Mesenchymal stem cell (in vitro differentiated cells and primary cell): Measurements from ENCODE around the gene JAK2.

Experiments used
- DNase-seq: peaks from one replicate; pipeline ENCODE4 v3.0.0-alpha.2; 2013
- H2AFZ ChIP-seq: one replicate; pipeline ENCODE4 v1.6.1; 2013; ENCODE audit warnings: low read depth, mild to moderate bottlenecking, control low read depth, inconsistent platforms, low read length, moderate library complexity
- H2AK5ac ChIP-seq: 2 replicates; pipeline ENCODE4 v1.6.1; 2013; ENCODE audit warnings: low read length, moderate library complexity, mild to moderate bottlenecking, inconsistent platforms; ENCODE audit not compliant: severe bottlenecking
- H2BK120ac ChIP-seq: one replicate; pipeline ENCODE4 v1.6.1; 2013; ENCODE audit warnings: low read depth, mild to moderate bottlenecking, inconsistent platforms, low read length, moderate library complexity
- H2BK12ac ChIP-seq, 2 experiments: one replicate each; pipeline ENCODE4 v1.6.1; 2013; ENCODE audit warnings: inconsistent platforms in 2 of 2, low read length in 2 of 2, mild to moderate bottlenecking in 2 of 2, moderate library complexity in 2 of 2, control low read depth in 1 of 2
- H2BK15ac ChIP-seq: one replicate; pipeline ENCODE4 v1.6.1; 2013; ENCODE audit warnings: mild to moderate bottlenecking, low read depth, inconsistent platforms; ENCODE audit not compliant: poor library complexity, severe bottlenecking
- H2BK5ac ChIP-seq: 2 replicates; pipeline ENCODE4 v1.6.1; 2013; ENCODE audit warnings: low read depth, mild to moderate bottlenecking, low read length, control low read depth, inconsistent platforms; ENCODE audit not compliant: poor library complexity, severe bottlenecking
- H3K14ac ChIP-seq, 2 experiments: one replicate each; pipeline ENCODE4 v1.6.1; 2013; ENCODE audit warnings: inconsistent platforms in 2 of 2, low read length in 2 of 2, control low read depth in 1 of 2, mild to moderate bottlenecking in 1 of 2, moderate library complexity in 1 of 2
- H3K18ac ChIP-seq, 2 experiments: one replicate each; pipeline ENCODE4 v1.6.1; 2013; ENCODE audit warnings: inconsistent platforms in 2 of 2, low read length in 2 of 2, control low read depth in 1 of 2, low read depth in 1 of 2, mild to moderate bottlenecking in 1 of 2
- H3K23ac ChIP-seq, 2 experiments: one replicate each; pipeline ENCODE4 v1.6.1; 2013; ENCODE audit warnings: inconsistent platforms in 2 of 2, low read length in 2 of 2, mild to moderate bottlenecking in 2 of 2, moderate library complexity in 2 of 2, control low read depth in 1 of 2
- H3K27ac ChIP-seq: 2 replicates; pipeline ENCODE4 v1.5.1; 2013; ENCODE audit warnings: mild to moderate bottlenecking, moderate library complexity, low read length, control low read depth, inconsistent platforms; ENCODE audit not compliant: poor library complexity, severe bottlenecking
- H3K27me3 ChIP-seq, 2 experiments: 2 replicates each; pipeline versions ENCODE4 v1.6.1 to v1.7.0; 2013; ENCODE audit warnings: low read length in 2 of 2, mild to moderate bottlenecking in 2 of 2, moderate library complexity in 2 of 2, control low read depth in 1 of 2, inconsistent platforms in 1 of 2; ENCODE audit not compliant: control insufficient read depth in 1 of 2, insufficient read depth in 1 of 2
- H3K36me3 ChIP-seq, 2 experiments: 2 replicates each; pipeline versions ENCODE4 v1.6.1 to v1.7.0; 2013; ENCODE audit warnings: low read length in 2 of 2, control low read depth in 1 of 2, inconsistent platforms in 1 of 2, low read depth in 1 of 2, mild to moderate bottlenecking in 1 of 2; ENCODE audit not compliant: insufficient read depth in 2 of 2, control insufficient read depth in 1 of 2
- H3K4ac ChIP-seq, 2 experiments: one replicate each; pipeline ENCODE4 v1.6.1; 2013; ENCODE audit warnings: inconsistent platforms in 2 of 2, low read length in 2 of 2, mild to moderate bottlenecking in 2 of 2, moderate library complexity in 2 of 2, control low read depth in 1 of 2, low read depth in 1 of 2
- H3K4me1 ChIP-seq: 2 replicates; pipeline ENCODE4 v1.6.1; 2013; ENCODE audit warnings: low read depth, low read length, control low read depth; ENCODE audit not compliant: control insufficient read depth, insufficient read depth
- H3K4me2 ChIP-seq: 2 replicates; pipeline ENCODE4 v1.6.1; 2013; ENCODE audit warnings: low read length, mild to moderate bottlenecking, inconsistent platforms; ENCODE audit not compliant: poor library complexity, severe bottlenecking
- H3K4me3 ChIP-seq, 2 experiments: 2 replicates each; pipeline versions ENCODE4 v1.5.1 to v1.7.0; 2013; ENCODE audit warnings: low read length in 2 of 2, mild to moderate bottlenecking in 2 of 2, control low read depth in 1 of 2, low read depth in 1 of 2; ENCODE audit not compliant: insufficient read depth in 1 of 2
- H3K79me1 ChIP-seq: replicated peaks from 2 replicates; pipeline ENCODE4 v1.6.1; 2013; ENCODE audit warnings: mild to moderate bottlenecking, control low read depth, low read length, inconsistent platforms; ENCODE audit not compliant: poor library complexity, severe bottlenecking
- H3K9ac ChIP-seq: 2 replicates; pipeline ENCODE4 v1.7.0; 2013; ENCODE audit warnings: mild to moderate bottlenecking, low read length, moderate library complexity
- H3K9me3 ChIP-seq: 2 replicates; pipeline ENCODE4 v1.7.0; 2013; ENCODE audit warnings: mild to moderate bottlenecking, low read length; ENCODE audit not compliant: control insufficient read depth
- H4K8ac ChIP-seq: one replicate; pipeline ENCODE4 v1.6.1; 2013; ENCODE audit warnings: inconsistent platforms, mild to moderate bottlenecking, low read length, moderate library complexity
- H4K91ac ChIP-seq: one replicate; pipeline ENCODE4 v1.6.1; 2013; ENCODE audit warnings: mild to moderate bottlenecking, low read length, inconsistent platforms
- WGBS: methylation state at CpG from one replicate; pipeline ENCODE4 v1.1.7; 2013; ENCODE audit warnings: mixed read lengths; 5-methylcytosine and 5-hydroxymethylcytosine counted together

JAK2 gene

DNA sequence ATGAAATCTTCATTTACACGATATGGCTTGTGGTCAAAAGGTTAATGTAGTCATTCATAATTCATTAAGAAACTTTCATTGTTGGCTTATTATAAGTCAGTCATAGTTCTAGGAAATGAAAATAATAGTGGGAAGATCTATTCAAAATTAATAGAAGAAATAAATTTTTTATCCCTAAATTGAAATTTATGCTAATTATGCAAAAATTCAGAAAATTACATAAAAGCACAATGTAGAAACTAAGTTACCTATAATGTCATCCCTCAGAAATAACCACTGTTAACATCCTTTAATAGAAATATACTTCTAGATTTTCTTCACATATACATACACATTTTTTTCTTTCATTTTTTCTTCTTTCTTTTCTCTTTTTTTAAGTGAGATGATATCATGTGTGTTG, 15.9 kb upstream of the JAK2 start:
- no peak overlapping the region for H2BK15ac ChIP-seq
- H3K4ac ChIP-seq, result no peak overlapping the region
- H3K79me1 ChIP-seq, result no peaks in the 10 kb centered on the region
- WGBS, result no CpG with 5 or more reads among the region's 1 CpG
- H3K4me3 ChIP-seq, result no peak overlapping the region
- no peak overlapping the region for H2BK12ac ChIP-seq
- no peak overlapping the region for H3K9ac ChIP-seq
- H4K91ac ChIP-seq, result no peak overlapping the region
- H4K8ac ChIP-seq, result no peak overlapping the region
- no peak overlapping the region for H3K14ac ChIP-seq
- no peak overlapping the region for H2AK5ac ChIP-seq
- no peak overlapping the region for H3K18ac ChIP-seq
- H3K4me2 ChIP-seq, result no peak overlapping the region
- H2AFZ ChIP-seq, result no peak overlapping the region
- no peak overlapping the region for H2BK5ac ChIP-seq
- no peaks in the 10 kb centered on the region for H3K9me3 ChIP-seq
- no peaks in the 10 kb centered on the region for H3K27me3 ChIP-seq
- no peak overlapping the region for H2BK120ac ChIP-seq
- DNase-seq, result no peak
- no peak overlapping the region for H3K23ac ChIP-seq
- no peak overlapping the region for H3K27ac ChIP-seq
- H3K36me3 ChIP-seq, result no peaks in the 10 kb centered on the region
- H3K4me1 ChIP-seq, result no peaks in the 10 kb centered on the region

- no peak overlapping the region for H3K18ac ChIP-seq
- no peaks in the 10 kb centered on the region for H3K36me3 ChIP-seq
- H3K4me3 ChIP-seq, result no peak overlapping the region
- no peak overlapping the region for H4K8ac ChIP-seq
- no peak overlapping the region for H3K9ac ChIP-seq
- H3K27me3 ChIP-seq, result no peaks in the 10 kb centered on the region
- no peak overlapping the region for H3K14ac ChIP-seq
- no peak overlapping the region for H2BK120ac ChIP-seq
- H4K91ac ChIP-seq, result no peak overlapping the region
- no peak overlapping the region for H3K4me2 ChIP-seq
- H3K4ac ChIP-seq, result no peak overlapping the region
- WGBS, result 97% methylated on average over 7 of the region's 8 CpGs
- no peak overlapping the region for H2BK12ac ChIP-seq
- H3K27ac ChIP-seq, result no peak overlapping the region
- H3K23ac ChIP-seq, result no peak overlapping the region
- no peaks in the 10 kb centered on the region for H3K79me1 ChIP-seq
- no peaks in the 10 kb centered on the region for H3K9me3 ChIP-seq
- no peaks in the 10 kb centered on the region for H3K4me1 ChIP-seq
- no peak overlapping the region for H2BK15ac ChIP-seq
- H2AK5ac ChIP-seq, result no peak overlapping the region
- no peak overlapping the region for H2AFZ ChIP-seq
- H2BK5ac ChIP-seq, result no peak overlapping the region
- no peak for DNase-seq
These were observed 14.0 kb upstream of the JAK2 start for GRCh38 chr9:4970970-4971641.

- H2BK15ac ChIP-seq, result no peak overlapping the region
- no peak overlapping the region for H4K91ac ChIP-seq
- no peak overlapping the region for H4K8ac ChIP-seq
- no peak overlapping the region for H3K23ac ChIP-seq
- H3K4me3 ChIP-seq, result no peak overlapping the region
- H3K36me3 ChIP-seq, result no peaks in the 10 kb centered on the region
- H3K4me2 ChIP-seq, result no peak overlapping the region
- H2AFZ ChIP-seq, result no peak overlapping the region
- no peak overlapping the region for H2BK120ac ChIP-seq
- H3K4me1 ChIP-seq, result no peaks in the 10 kb centered on the region
- no peaks in the 10 kb centered on the region for H3K27me3 ChIP-seq
- no peak overlapping the region for H3K27ac ChIP-seq
- H3K79me1 ChIP-seq, result no peaks in the 10 kb centered on the region
- H3K18ac ChIP-seq, result no peak overlapping the region
- H2BK12ac ChIP-seq, result no peak overlapping the region
- 25% methylated on average over 1 of the region's 1 CpG for WGBS
- H3K9me3 ChIP-seq, result no peaks in the 10 kb centered on the region
- no peak overlapping the region for H3K4ac ChIP-seq
- H2BK5ac ChIP-seq, result no peak overlapping the region
- H2AK5ac ChIP-seq, result no peak overlapping the region
- no peak overlapping the region for H3K14ac ChIP-seq
- peak; percentile 41 for DNase-seq
- H3K9ac ChIP-seq, result no peak overlapping the region
These were observed 11.8 kb upstream of the JAK2 start for GRCh38 chr9:4973246-4973645.

DNA sequence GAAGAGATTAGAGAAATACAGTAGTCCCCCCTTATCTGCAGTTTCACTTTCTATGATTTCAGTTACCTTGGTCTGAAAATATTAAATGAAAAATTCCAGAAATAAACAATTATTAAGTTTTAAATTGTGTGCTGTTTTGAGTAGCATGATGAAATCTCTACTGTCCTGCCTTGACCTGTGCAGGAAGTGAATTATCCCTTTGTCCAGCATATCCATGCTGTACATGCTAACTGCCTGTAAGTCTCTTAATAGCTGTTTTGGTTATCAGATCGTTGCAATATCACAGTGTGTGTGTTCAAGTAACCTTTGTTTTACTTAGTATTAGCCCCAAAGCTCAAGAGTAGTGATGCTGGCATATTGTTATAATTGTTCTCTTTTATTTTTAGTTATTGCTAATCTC, 11.2 kb upstream of the JAK2 start:
- no peak overlapping the region for H2BK12ac ChIP-seq
- no peak overlapping the region for H3K14ac ChIP-seq
- no peak overlapping the region for H2AK5ac ChIP-seq
- H4K8ac ChIP-seq, result no peak overlapping the region
- no peaks in the 10 kb centered on the region for H3K27me3 ChIP-seq
- H3K23ac ChIP-seq, result no peak overlapping the region
- no peaks in the 10 kb centered on the region for H3K36me3 ChIP-seq
- H2BK120ac ChIP-seq, result no peak overlapping the region
- no peak overlapping the region for H3K18ac ChIP-seq
- no peaks in the 10 kb centered on the region for H3K4me1 ChIP-seq
- H2AFZ ChIP-seq, result no peak overlapping the region
- no peak overlapping the region for H2BK5ac ChIP-seq
- no CpG with 5 or more reads among the region's 1 CpG for WGBS
- no peak overlapping the region for H3K27ac ChIP-seq
- H3K4me3 ChIP-seq, result no peak overlapping the region
- H4K91ac ChIP-seq, result no peak overlapping the region
- H2BK15ac ChIP-seq, result no peak overlapping the region
- H3K4me2 ChIP-seq, result no peak overlapping the region
- H3K4ac ChIP-seq, result no peak overlapping the region
- no peaks in the 10 kb centered on the region for H3K9me3 ChIP-seq
- H3K9ac ChIP-seq, result no peak overlapping the region
- peak; percentile 18 for DNase-seq
- no peaks in the 10 kb centered on the region for H3K79me1 ChIP-seq
